ENCODE measurements around the gene MSTN.
A peak's percentile ranks its signal among the peaks of the same experiment; 100 is the strongest.

The MSTN gene

GRCh38 chr2:190088917-190089316, 26.4 kb upstream of the MSTN start:
- TF ChIP-seq CTCF (IDR thresholded peaks at IDR 0.05; ENCODE audit: borderline replicate concordance, insufficient read depth, low read depth, low read length), result peak; percentile 57
- no peak overlapping the region for H3K4me3 ChIP-seq (ENCODE audit: low read depth, low read length)

GRCh38 chr2:190084704-190085103, 22.2 kb upstream of the MSTN start:
- TF ChIP-seq CTCF (IDR thresholded peaks at IDR 0.05; ENCODE audit: borderline replicate concordance, insufficient read depth, low read depth, low read length), result no peak
- H3K4me3 ChIP-seq (ENCODE audit: low read depth, low read length), result no peak overlapping the region

- no peak overlapping the region for H3K4me3 ChIP-seq (ENCODE audit: low read depth, low read length)
- no peak for TF ChIP-seq CTCF (IDR thresholded peaks at IDR 0.05; ENCODE audit: borderline replicate concordance, insufficient read depth, low read depth, low read length)
These were observed 19.6 kb upstream of the MSTN start for GRCh38 chr2:190082118-190082517.

- no peak overlapping the region for H3K4me3 ChIP-seq (ENCODE audit: low read depth, low read length)
- TF ChIP-seq CTCF (IDR thresholded peaks at IDR 0.05; ENCODE audit: borderline replicate concordance, insufficient read depth, low read depth, low read length), result no peak
These were observed 18.1 kb upstream of the MSTN start for GRCh38 chr2:190080527-190081049.

GRCh38 chr2:190079160-190079559, 16.6 kb upstream of the MSTN start:
- no peak overlapping the region for H3K4me3 ChIP-seq (ENCODE audit: low read depth, low read length)
- no peak for TF ChIP-seq CTCF (IDR thresholded peaks at IDR 0.05; ENCODE audit: borderline replicate concordance, insufficient read depth, low read depth, low read length)

GRCh38 chr2:190075623-190076022, 13.1 kb upstream of the MSTN start:
- no peak overlapping the region for H3K4me3 ChIP-seq (ENCODE audit: low read depth, low read length)
- TF ChIP-seq CTCF (IDR thresholded peaks at IDR 0.05; ENCODE audit: borderline replicate concordance, insufficient read depth, low read depth, low read length), result no peak

- H3K4me3 ChIP-seq (ENCODE audit: low read depth, low read length), result no peak overlapping the region
- TF ChIP-seq CTCF (IDR thresholded peaks at IDR 0.05; ENCODE audit: borderline replicate concordance, insufficient read depth, low read depth, low read length), result peak; percentile 42; the same call in 1 of the 2 replicates
These were observed 7.6 kb upstream of the MSTN start for GRCh38 chr2:190069936-190070696.

Data from GM12875 (cell line).